Chondrocyte (in vitro differentiated cells): ENCODE results near the gene VPREB3. TPM values are rescaled to one million over a fixed set of nuclear protein-coding genes. Genes with fewer than 3 reads are reported as not detected.

Experiments
- DNase-seq: peaks from one replicate; pipeline ENCODE4 v3.0.0; 2021; ENCODE audit warnings: mixed read lengths, low spot score
- H3K27ac Mint-ChIP-seq: one replicate; pipeline ENCODE4 v1.8.0; 2021; ENCODE audit warnings: mild to moderate bottlenecking, moderate library complexity, mixed read lengths; ENCODE audit not compliant: unreplicated experiment
- H3K27me3 Mint-ChIP-seq: 2 replicates; pipeline ENCODE4 v1.8.0; 2021; ENCODE audit warnings: low read depth, mixed read lengths
- H3K36me3 Mint-ChIP-seq: 2 replicates; pipeline ENCODE4 v1.8.0; 2021; ENCODE audit warnings: low read depth, mixed read lengths
- H3K4me1 Mint-ChIP-seq: 2 replicates; pipeline ENCODE4 v1.8.0; 2021; ENCODE audit warnings: low read depth, mild to moderate bottlenecking, mixed read lengths
- H3K4me3 Mint-ChIP-seq: one replicate; pipeline ENCODE4 v1.8.0; 2021; ENCODE audit warnings: mild to moderate bottlenecking, moderate library complexity, mixed read lengths; ENCODE audit not compliant: unreplicated experiment
- H3K9me3 Mint-ChIP-seq: 2 replicates; pipeline ENCODE4 v1.8.0; 2021; ENCODE audit warnings: low read depth, mixed read lengths
- total RNA-seq: library from RNA; stranded (reverse); gene quantifications from 3 replicates; pipeline ENCODE4 v1.2.1, GENCODE V29; 2021
- TF ChIP-seq, protein P1 (sequence below): fragments of 200-600 bp; sonication (generic); IDR thresholded peaks from 2 replicates; pipeline ENCODE4 v1.5.0; 2021; ENCODE audit warnings: antibody characterized with exemption, mild to moderate bottlenecking, moderate library complexity

VPREB3 gene
- total RNA-seq, 1 donor from 2014 or later, result not detected

DNA sequence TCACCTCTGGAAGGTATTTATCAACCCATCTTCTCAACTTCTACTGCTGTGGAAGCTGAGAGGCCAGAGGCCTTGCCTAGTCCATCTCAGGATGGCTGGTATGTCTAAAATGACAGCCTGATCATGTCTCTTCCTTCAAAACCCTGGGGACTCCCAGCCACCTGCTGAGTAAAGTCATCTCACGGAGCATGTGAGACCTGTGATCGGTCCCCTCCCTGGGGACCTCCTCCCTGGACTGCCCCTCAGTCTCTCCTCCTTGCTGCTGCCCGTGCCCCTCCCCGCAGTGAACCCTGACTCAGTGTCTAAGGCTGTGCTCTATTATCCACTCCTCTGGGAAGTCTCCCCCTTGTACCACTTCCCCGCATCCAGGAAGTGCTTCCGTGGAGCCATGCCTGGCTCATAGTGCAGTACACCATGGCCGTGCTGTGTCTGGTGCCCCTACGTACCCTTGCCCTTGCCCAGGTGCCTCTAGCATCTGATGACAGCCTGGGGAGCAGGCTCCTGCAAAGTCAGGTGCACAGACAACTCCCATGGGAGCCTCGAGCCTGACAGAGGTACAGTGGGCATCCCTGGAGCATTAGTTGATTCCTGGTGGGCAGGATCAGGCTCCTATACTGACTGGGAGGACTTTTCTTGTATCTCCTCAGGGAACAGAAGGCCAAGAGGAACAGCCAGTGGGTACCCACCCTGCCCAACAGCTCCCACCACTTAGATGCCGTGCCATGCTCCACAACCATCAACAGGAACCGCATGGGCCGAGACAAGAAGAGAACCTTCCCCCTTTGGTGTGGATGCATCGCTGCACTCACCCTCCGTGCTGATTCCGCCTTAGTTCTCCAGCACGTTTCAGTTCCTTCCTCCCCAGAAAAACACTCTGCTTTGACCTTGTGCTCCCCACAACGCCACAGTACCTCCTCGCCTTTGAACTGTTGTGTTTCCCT, 46.3 kb upstream of the VPREB3 start:
- TF ChIP-seq, protein P1, sequence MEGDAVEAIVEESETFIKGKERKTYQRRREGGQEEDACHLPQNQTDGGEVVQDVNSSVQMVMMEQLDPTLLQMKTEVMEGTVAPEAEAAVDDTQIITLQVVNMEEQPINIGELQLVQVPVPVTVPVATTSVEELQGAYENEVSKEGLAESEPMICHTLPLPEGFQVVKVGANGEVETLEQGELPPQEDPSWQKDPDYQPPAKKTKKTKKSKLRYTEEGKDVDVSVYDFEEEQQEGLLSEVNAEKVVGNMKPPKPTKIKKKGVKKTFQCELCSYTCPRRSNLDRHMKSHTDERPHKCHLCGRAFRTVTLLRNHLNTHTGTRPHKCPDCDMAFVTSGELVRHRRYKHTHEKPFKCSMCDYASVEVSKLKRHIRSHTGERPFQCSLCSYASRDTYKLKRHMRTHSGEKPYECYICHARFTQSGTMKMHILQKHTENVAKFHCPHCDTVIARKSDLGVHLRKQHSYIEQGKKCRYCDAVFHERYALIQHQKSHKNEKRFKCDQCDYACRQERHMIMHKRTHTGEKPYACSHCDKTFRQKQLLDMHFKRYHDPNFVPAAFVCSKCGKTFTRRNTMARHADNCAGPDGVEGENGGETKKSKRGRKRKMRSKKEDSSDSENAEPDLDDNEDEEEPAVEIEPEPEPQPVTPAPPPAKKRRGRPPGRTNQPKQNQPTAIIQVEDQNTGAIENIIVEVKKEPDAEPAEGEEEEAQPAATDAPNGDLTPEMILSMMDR, result no peak
- peaks cover 11% of the 10 kb centered on the region for H3K4me1 Mint-ChIP-seq
- DNase-seq, result peak; percentile 78
- no peaks in the 10 kb centered on the region for H3K27me3 Mint-ChIP-seq
- H3K9me3 Mint-ChIP-seq, result no peaks in the 10 kb centered on the region
- no peak overlapping the region for H3K4me3 Mint-ChIP-seq
- peaks cover 46% of the 10 kb centered on the region for H3K36me3 Mint-ChIP-seq
- H3K27ac Mint-ChIP-seq, result no peak overlapping the region

DNA sequence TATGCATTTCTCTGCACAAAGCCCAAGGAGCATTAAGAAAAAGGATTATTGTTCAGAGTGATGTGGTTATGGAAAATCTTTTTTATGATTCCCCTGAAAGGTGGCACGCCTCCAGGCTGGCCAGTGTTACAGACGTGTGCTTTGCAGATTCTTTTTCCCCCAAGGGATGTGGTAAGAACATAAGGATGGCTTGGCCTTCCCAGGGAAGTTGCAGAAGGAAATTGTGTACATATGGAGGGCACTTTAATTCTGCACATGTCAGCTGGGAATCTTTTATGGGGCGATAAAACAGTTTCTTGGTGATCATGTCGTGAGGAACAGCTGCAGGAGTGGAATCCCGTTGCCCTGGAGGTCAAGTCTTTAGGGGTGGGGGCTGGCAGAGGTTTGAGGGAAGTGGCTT, 42.2 kb upstream of the VPREB3 start:
- Mint-ChIP-seq H3K9me3 (no peaks in the 10 kb centered on the region), H3K27ac (peak overlapping the region; percentile 73), H3K4me3 (no peak overlapping the region), H3K27me3 (no peaks in the 10 kb centered on the region), H3K4me1 (peaks cover 13% of the 10 kb centered on the region), H3K36me3 (peaks cover 28% of the 10 kb centered on the region)
- TF ChIP-seq, protein P1, result no peak
- peak; percentile 18 for DNase-seq

DNA sequence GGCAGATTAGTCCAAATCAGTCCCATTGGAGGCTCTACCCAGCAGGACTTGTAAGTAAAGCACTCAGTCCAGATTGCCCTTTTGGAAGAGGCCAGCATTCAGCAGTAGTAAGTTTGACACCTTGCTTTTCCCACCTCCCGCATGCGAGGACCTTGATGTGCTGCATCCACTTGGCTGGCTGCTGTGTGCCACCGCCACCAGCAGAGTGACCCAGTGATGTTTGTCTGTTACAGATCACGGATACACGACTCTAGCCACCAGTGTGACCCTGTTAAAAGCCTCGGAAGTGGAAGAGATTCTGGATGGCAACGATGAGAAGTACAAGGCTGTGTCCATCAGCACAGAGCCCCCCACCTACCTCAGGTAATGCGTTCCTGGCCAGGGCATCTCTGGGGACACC, 39.1 kb upstream of the VPREB3 start:
- TF ChIP-seq, protein P1, result no peak
- H3K36me3 Mint-ChIP-seq, result peaks cover 13% of the 10 kb centered on the region
- peak; percentile 49 for DNase-seq
- no peaks in the 10 kb centered on the region for H3K9me3 Mint-ChIP-seq
- no peaks in the 10 kb centered on the region for H3K27me3 Mint-ChIP-seq
- no peak overlapping the region for H3K27ac Mint-ChIP-seq
- H3K4me1 Mint-ChIP-seq, result peaks cover 31% of the 10 kb centered on the region
- H3K4me3 Mint-ChIP-seq, result no peak overlapping the region

DNA sequence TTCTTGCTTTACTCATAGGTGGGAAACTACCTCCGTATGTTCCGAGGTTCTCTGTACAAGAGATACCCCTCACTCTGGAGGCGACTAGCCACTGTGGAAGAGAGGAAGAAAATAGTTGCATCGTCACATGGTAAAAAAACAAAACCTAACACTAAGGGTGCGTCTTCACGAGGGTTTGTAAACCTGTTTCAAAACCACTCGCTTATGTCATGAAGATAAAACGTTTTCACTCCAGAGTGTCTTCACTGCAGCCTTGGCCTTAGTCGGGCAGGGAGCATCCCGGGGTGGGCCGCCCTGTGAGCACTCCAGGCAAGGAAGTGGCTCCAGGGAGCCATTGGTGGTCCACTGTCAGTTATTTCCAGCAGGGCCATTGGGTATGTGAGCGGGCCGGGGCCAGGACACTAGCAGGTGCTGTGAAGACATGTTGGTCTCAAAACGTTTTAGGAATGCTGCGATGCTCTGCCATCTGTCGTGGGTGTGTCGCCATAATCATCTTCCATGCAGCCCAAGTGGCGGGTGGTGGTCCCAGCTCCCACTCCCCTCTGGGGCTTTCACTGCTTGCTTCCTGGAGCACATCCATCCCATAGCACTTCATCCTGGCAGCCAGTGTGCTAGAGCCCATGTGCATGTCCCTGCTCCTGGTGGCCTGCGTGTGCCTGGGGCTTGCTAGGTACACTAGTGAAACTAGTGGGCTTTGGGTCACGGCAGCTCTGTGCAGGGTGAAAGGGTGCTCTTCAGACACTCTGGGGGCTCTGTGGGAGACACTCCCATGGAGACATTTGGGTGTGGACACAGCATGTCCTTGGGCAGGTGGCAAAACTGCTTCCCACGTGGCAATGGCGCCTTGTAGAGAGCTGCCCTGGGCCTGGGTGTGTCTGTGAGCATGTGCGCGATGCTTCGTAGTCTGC, 37.8 kb upstream of the VPREB3 start:
- TF ChIP-seq, protein P1, result no peak
- Mint-ChIP-seq H3K36me3 (peaks cover 13% of the 10 kb centered on the region), H3K4me1 (peaks cover 40% of the 10 kb centered on the region), H3K27ac (no peak overlapping the region), H3K9me3 (no peaks in the 10 kb centered on the region), H3K4me3 (no peak overlapping the region), H3K27me3 (no peaks in the 10 kb centered on the region)
- peak; percentile 70 for DNase-seq
